ENCODE data around the gene DNAJC15. TPM values are rescaled to one million over a fixed set of nuclear protein-coding genes. Genes with fewer than 3 reads are reported as not detected.

Gene DNAJC15
- total and polyA plus RNA-seq, 2 donors (not counting 3 experiments of a cell fraction or from before 2014, with no cell fraction given) = 21.8 to 40.8 TPM

DNA sequence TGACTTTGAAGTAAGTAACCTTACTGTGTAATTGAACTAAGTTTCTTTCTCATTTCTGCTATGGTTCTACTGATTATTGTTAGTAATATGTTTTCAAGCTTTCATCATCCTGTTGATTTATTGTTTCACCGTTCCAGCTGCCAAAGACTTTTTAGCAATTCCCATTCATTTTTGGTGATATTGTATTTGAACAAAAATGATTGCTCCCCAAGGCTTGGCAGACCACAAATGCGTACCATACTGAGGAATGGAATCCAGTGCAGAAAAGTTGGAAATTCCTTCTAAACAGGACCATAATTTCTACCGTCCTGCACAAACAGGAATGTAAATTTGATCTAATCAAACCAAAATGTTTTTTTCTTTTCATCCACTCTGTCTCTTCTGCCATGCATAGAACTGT, 42.1 kb upstream of the DNAJC15 start:
- FAIRE-seq (no peak), DNase-seq (ENCODE audit: low read depth, low spot score) (no peak)
- H3K79me2 ChIP-seq (ENCODE audit: control insufficient read depth, insufficient read depth, low read length) = no peaks in the 10 kb centered on the region
- no peak overlapping the region for H3K27ac ChIP-seq (ENCODE audit: insufficient read depth, low read depth, low read length)
- H3K36me3 ChIP-seq (ENCODE audit: control insufficient read depth in 2 of 2, extremely low read depth in 1 of 2, insufficient read depth in 2 of 2, low read length in 2 of 2) = no peaks in the 10 kb centered on the region
- no peaks in the 10 kb centered on the region for H3K9me1 ChIP-seq (replicated peaks; ENCODE audit: control insufficient read depth, extremely low read depth, insufficient read depth, low read length)
- no peaks in the 10 kb centered on the region for H3K27me3 ChIP-seq (ENCODE audit: control insufficient read depth in 2 of 2, insufficient read depth in 2 of 2, low read length in 2 of 2)
- TF ChIP-seq POLR2AphosphoS5 (IDR thresholded peaks at IDR 0.05; ENCODE audit: insufficient read depth, low read depth, low read length) = no peak
- H3K9me3 ChIP-seq (replicated peaks; ENCODE audit: control insufficient read depth, insufficient read depth, low read length) = no peaks in the 10 kb centered on the region
- ChIA-PET POLR2A (no interaction called here), CTCF (interaction anchor here (1.9 kb wide), 1 partner anchor 10 kb away, joined by 5 read pairs; no protein-coding TSS in a partner anchor)
- intact Hi-C loops (cut with micrococcal nuclease) (no loop called here), dilution Hi-C loops (cut with MboI; ENCODE audit: extremely low pct_ligation_motif_present, low sequenced_read_pairs) (no loop called here)
- no peak overlapping the region for H3K9ac ChIP-seq (replicated peaks; ENCODE audit: extremely low read depth, insufficient read depth, low read length)
- H3K4me1 ChIP-seq (ENCODE audit: control insufficient read depth, extremely low read depth, insufficient read depth, low read length) = no peaks in the 10 kb centered on the region
- no TSS peak for BruUV-seq (replicated peaks)
- H2AFZ ChIP-seq (ENCODE audit: low read depth, low read length) = no peak overlapping the region
- H3K4me3 ChIP-seq (replicated peaks in 1 of 3; ENCODE audit: insufficient read depth in 1 of 3, low read depth in 1 of 3, low read length in 3 of 3) = no peak overlapping the region
- H3K4me2 ChIP-seq (ENCODE audit: insufficient read depth, low read length) = no peak overlapping the region
- no peaks in the 10 kb centered on the region for H4K20me1 ChIP-seq (replicated peaks; ENCODE audit: control insufficient read depth, extremely low read depth, insufficient read depth, low read length)

- dilution Hi-C loops (cut with MboI; ENCODE audit: extremely low pct_ligation_motif_present, low sequenced_read_pairs) = no loop called here
- Histone ChIP-seq H3K4me3 (replicated peaks in 1 of 3; ENCODE audit: insufficient read depth in 1 of 3, low read depth in 1 of 3, low read length in 3 of 3) (no peak overlapping the region), H3K9me3 (replicated peaks; ENCODE audit: control insufficient read depth, insufficient read depth, low read length) (no peaks in the 10 kb centered on the region), H3K9ac (replicated peaks; ENCODE audit: extremely low read depth, insufficient read depth, low read length) (no peak overlapping the region), H4K20me1 (replicated peaks; ENCODE audit: control insufficient read depth, extremely low read depth, insufficient read depth, low read length) (no peaks in the 10 kb centered on the region), H3K4me1 (ENCODE audit: control insufficient read depth, extremely low read depth, insufficient read depth, low read length) (no peaks in the 10 kb centered on the region), H3K27ac (ENCODE audit: insufficient read depth, low read depth, low read length) (no peak overlapping the region), H3K9me1 (replicated peaks; ENCODE audit: control insufficient read depth, extremely low read depth, insufficient read depth, low read length) (no peaks in the 10 kb centered on the region), H3K36me3 (ENCODE audit: control insufficient read depth in 2 of 2, extremely low read depth in 1 of 2, insufficient read depth in 2 of 2, low read length in 2 of 2) (no peaks in the 10 kb centered on the region), H3K4me2 (ENCODE audit: insufficient read depth, low read length) (no peak overlapping the region), H2AFZ (ENCODE audit: low read depth, low read length) (no peak overlapping the region), H3K79me2 (ENCODE audit: control insufficient read depth, insufficient read depth, low read length) (no peaks in the 10 kb centered on the region), H3K27me3 (ENCODE audit: control insufficient read depth in 2 of 2, insufficient read depth in 2 of 2, low read length in 2 of 2) (no peaks in the 10 kb centered on the region)
- BruUV-seq (replicated peaks) = no TSS peak
- no peak for FAIRE-seq
- TF ChIP-seq FOS (IDR thresholded peaks at IDR 0.05; ENCODE audit: borderline replicate concordance, insufficient read depth, low read length) (no peak), GATA2 (IDR thresholded peaks at IDR 0.05; ENCODE audit: insufficient read depth, insufficient read length, low read depth, low read length) (no peak), MYC (IDR thresholded peaks at IDR 0.05; ENCODE audit: low read depth, low read length) (no peak)
- intact Hi-C loops (cut with micrococcal nuclease) = no loop called here
- ChIA-PET CTCF (interaction anchor here (1.9 kb wide), 1 partner anchor 10 kb away, joined by 5 read pairs; no protein-coding TSS in a partner anchor), POLR2A (no interaction called here)
- DNase-seq (ENCODE audit: low read depth, low spot score) = no peak
Measured at GRCh38 chr13:42981853-42982252, 41.5 kb upstream of the DNAJC15 start.
